Nephron (organoid): ENCODE data around the gene AMBRA1.

Experiments used
- H3K27ac Mint-ChIP-seq, 3 experiments: 2 replicates each; pipeline ENCODE4 v1.8.0; 2020; ENCODE audit warnings: mixed read lengths in 3 of 3, mild to moderate bottlenecking in 2 of 3, moderate library complexity in 1 of 3
- H3K27me3 Mint-ChIP-seq: 2 replicates; pipeline ENCODE4 v1.8.0; 2021; ENCODE audit warnings: low read depth, mild to moderate bottlenecking, moderate library complexity, mixed read lengths
- H3K36me3 Mint-ChIP-seq: 2 replicates; pipeline ENCODE4 v1.8.0; 2020; ENCODE audit warnings: low read depth, mixed read lengths
- H3K4me1 Mint-ChIP-seq: 2 replicates; pipeline ENCODE4 v1.8.0; 2020; ENCODE audit warnings: mixed read lengths
- H3K4me3 Mint-ChIP-seq, 3 experiments: 2 replicates each; pipeline ENCODE4 v1.8.0; 2020; ENCODE audit warnings: mild to moderate bottlenecking in 3 of 3, mixed read lengths in 3 of 3, moderate library complexity in 2 of 3
- H3K9me3 Mint-ChIP-seq: 2 replicates; pipeline ENCODE4 v1.8.0; 2020; ENCODE audit warnings: mixed read lengths
- CTCF ChIP-seq, 3 experiments: fragments of 200-600 bp; sonication (generic); IDR thresholded peaks; one replicate each; pipeline ENCODE4 v1.5.0; 2021; ENCODE audit warnings: antibody characterized with exemption in 3 of 3; ENCODE audit not compliant: unreplicated experiment in 3 of 3

Gene AMBRA1

DNA sequence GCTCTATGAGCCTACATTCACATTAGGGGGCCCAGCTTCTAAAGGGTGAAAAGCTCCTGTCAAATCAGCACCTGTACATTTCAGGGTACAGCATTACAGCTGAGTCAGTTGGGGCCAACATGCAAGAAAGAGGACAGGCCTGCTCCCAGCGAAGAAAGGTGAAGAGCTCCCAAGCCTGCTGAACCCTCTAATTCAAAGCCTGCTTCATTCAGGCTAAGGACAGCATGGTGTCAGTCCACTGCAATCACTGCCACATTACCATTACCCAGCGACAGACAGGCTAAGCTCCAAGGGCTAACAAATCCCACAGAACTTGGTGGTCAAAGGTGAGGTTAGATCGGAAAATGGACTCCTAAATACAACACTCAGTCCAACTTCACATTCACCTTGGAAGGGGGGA lies 136.8 kb downstream of the AMBRA1 start:
- Mint-ChIP-seq H3K4me3 (no peak overlapping the region), H3K4me1 (peaks cover 11% of the 10 kb centered on the region), H3K27me3 (peaks cover 4% of the 10 kb centered on the region), H3K27ac (peak overlapping the region in 1 of 3 experiments; percentile 44), H3K9me3 (no peaks in the 10 kb centered on the region), H3K36me3 (peaks cover 5% of the 10 kb centered on the region)
- TF ChIP-seq CTCF (IDR thresholded peaks at IDR 0.05; ENCODE audit: unreplicated experiment in 3 of 3): no peak

- Mint-ChIP-seq H3K9me3 (no peaks in the 10 kb centered on the region), H3K27me3 (peaks cover 4% of the 10 kb centered on the region), H3K4me1 (peaks cover 16% of the 10 kb centered on the region), H3K36me3 (peaks cover 5% of the 10 kb centered on the region), H3K4me3 (no peak overlapping the region), H3K27ac (no peak overlapping the region)
- TF ChIP-seq CTCF (IDR thresholded peaks at IDR 0.05; ENCODE audit: unreplicated experiment in 3 of 3): no peak
Measured at GRCh38 chr11:46456269-46457001, 137.4 kb downstream of the AMBRA1 start.

DNA sequence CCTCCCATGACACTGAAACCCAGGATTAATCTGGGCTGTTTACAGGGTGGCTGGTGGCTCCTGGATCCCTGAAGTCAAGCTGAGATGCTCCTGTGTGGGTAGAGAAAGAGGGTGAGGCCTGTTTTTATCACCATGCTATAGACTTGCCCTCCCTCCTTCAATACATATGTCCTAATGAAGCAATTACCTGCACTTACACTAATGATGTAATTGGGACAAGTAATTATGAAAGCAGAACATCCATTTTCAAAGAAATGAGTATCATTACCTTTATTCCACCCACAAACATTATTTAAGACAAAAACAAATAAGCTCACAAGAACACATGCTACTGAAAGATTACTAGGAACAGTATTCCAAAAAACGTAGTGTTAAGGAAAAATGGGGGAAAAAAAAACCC lies 138.0 kb downstream of the AMBRA1 start:
- H3K9me3 Mint-ChIP-seq: no peaks in the 10 kb centered on the region
- peaks cover 22% of the 10 kb centered on the region for H3K4me1 Mint-ChIP-seq
- peaks cover 4% of the 10 kb centered on the region for H3K27me3 Mint-ChIP-seq
- peaks cover 5% of the 10 kb centered on the region for H3K36me3 Mint-ChIP-seq
- no peak for TF ChIP-seq CTCF (IDR thresholded peaks at IDR 0.05; ENCODE audit: unreplicated experiment in 3 of 3)
- no peak overlapping the region for H3K27ac Mint-ChIP-seq
- no peak overlapping the region for H3K4me3 Mint-ChIP-seq

- peaks cover 4% of the 10 kb centered on the region for H3K27me3 Mint-ChIP-seq
- no peak overlapping the region for H3K4me3 Mint-ChIP-seq
- H3K4me1 Mint-ChIP-seq: peaks cover 26% of the 10 kb centered on the region
- H3K36me3 Mint-ChIP-seq: peaks cover 10% of the 10 kb centered on the region
- H3K27ac Mint-ChIP-seq: no peak overlapping the region
- no peaks in the 10 kb centered on the region for H3K9me3 Mint-ChIP-seq
- TF ChIP-seq CTCF (IDR thresholded peaks at IDR 0.05; ENCODE audit: unreplicated experiment in 3 of 3): no peak
Measured at GRCh38 chr11:46452918-46453517, 140.8 kb downstream of the AMBRA1 start.

GRCh38 chr11:46451759-46452158 lies 142.1 kb downstream of the AMBRA1 start:
- no peaks in the 10 kb centered on the region for H3K9me3 Mint-ChIP-seq
- peaks cover 4% of the 10 kb centered on the region for H3K27me3 Mint-ChIP-seq
- TF ChIP-seq CTCF (IDR thresholded peaks at IDR 0.05; ENCODE audit: unreplicated experiment in 3 of 3): no peak
- peaks cover 23% of the 10 kb centered on the region for H3K4me1 Mint-ChIP-seq
- peak overlapping the region in 1 of 3 experiments; percentile 55 for H3K27ac Mint-ChIP-seq
- H3K36me3 Mint-ChIP-seq: peaks cover 10% of the 10 kb centered on the region
- H3K4me3 Mint-ChIP-seq: no peak overlapping the region
